ENCODE data around the gene KLHL10.
A peak's percentile ranks its signal among the peaks of the same experiment; 100 is the strongest.
"Not testable (repeated sequence)": the region's sequence is repeated elsewhere in the genome, so short reads cannot be mapped to it uniquely, and the experiment has no call there.

Gene KLHL10

GRCh38 chr17:41813699-41814124, 23.9 kb upstream of the KLHL10 start:
- no peak for DNase-seq

GRCh38 chr17:41814195-41814594, 23.4 kb upstream of the KLHL10 start:
- DNase-seq: no peak

GRCh38 chr17:41816637-41817320, 20.8 kb upstream of the KLHL10 start:
- no peak for DNase-seq

- no peak for DNase-seq
These were observed 19.6 kb upstream of the KLHL10 start for GRCh38 chr17:41818024-41818423.

GRCh38 chr17:41821776-41822175, 15.8 kb upstream of the KLHL10 start:
- no peak for DNase-seq

GRCh38 chr17:41822216-41823140, 15.1 kb upstream of the KLHL10 start:
- no peak for DNase-seq

GRCh38 chr17:41823141-41823524, 14.5 kb upstream of the KLHL10 start:
- DNase-seq: no peak

- DNase-seq: no peak
These were observed 14.0 kb upstream of the KLHL10 start for GRCh38 chr17:41823580-41823979.

GRCh38 chr17:41824086-41824485, 13.5 kb upstream of the KLHL10 start:
- DNase-seq: no peak

GRCh38 chr17:41825175-41825845, 12.3 kb upstream of the KLHL10 start:
- no peak for DNase-seq

- DNase-seq: not testable (repeated sequence)
These were observed 7.7 kb upstream of the KLHL10 start for GRCh38 chr17:41829961-41830360.

- DNase-seq: no peak
These were observed 2.3 kb upstream of the KLHL10 start for GRCh38 chr17:41835214-41835799.

- peak; percentile 79 for DNase-seq
These were observed 1.6 kb upstream of the KLHL10 start, which contains the start of gene NT5C3B for GRCh38 chr17:41835800-41836549. NT5C3B (minus strand) TSS chr17:41836232; CDS start chr17:41836193, 39 bp downstream.

GRCh38 chr17:41836550-41837196, 952 bp upstream of the KLHL10 start:
- DNase-seq: no peak

- DNase-seq: not testable (repeated sequence)
These were observed 1.8 kb downstream of the KLHL10 start for GRCh38 chr17:41839448-41839847.

GRCh38 chr17:41840781-41841180, 3.2 kb downstream of the KLHL10 start:
- not testable (repeated sequence) for DNase-seq

- no peak for DNase-seq
These were observed 7.3 kb downstream of the KLHL10 start for GRCh38 chr17:41844971-41845370.

GRCh38 chr17:41848788-41849187, 11.2 kb downstream of the KLHL10 start:
- no peak for DNase-seq

- DNase-seq: no peak
These were observed 11.8 kb downstream of the KLHL10 start for GRCh38 chr17:41849251-41849990.

GRCh38 chr17:41851382-41851781, 13.8 kb downstream of the KLHL10 start:
- not testable (repeated sequence) for DNase-seq

All from CD4-positive, alpha-beta T cell treated with Interleukin-6 for 4 hours (primary cell).